Activated naive CD4-positive, alpha-beta T cell treated with anti-CD3 and anti-CD28 coated beads, Interleukin-2, amount 50 U/mL, for 24 hours (primary cell): ENCODE data around the gene CDC42EP1.

Experiments
- H3K27ac Mint-ChIP-seq: one replicate; pipeline ENCODE4 v1.8.0; 2021; ENCODE audit warnings: mild to moderate bottlenecking, mixed read lengths
- H3K27me3 Mint-ChIP-seq: one replicate; pipeline ENCODE4 v1.8.0; 2021; ENCODE audit warnings: mixed read lengths
- H3K36me3 Mint-ChIP-seq: one replicate; pipeline ENCODE4 v1.8.0; 2021; ENCODE audit warnings: mixed read lengths
- H3K4me1 Mint-ChIP-seq: one replicate; pipeline ENCODE4 v1.8.0; 2021; ENCODE audit warnings: mixed read lengths
- H3K4me3 Mint-ChIP-seq: one replicate; pipeline ENCODE4 v1.8.0; 2021; ENCODE audit warnings: mild to moderate bottlenecking, mixed read lengths
- H3K9me3 Mint-ChIP-seq: one replicate; pipeline ENCODE4 v1.8.0; 2021; ENCODE audit warnings: mixed read lengths

The CDC42EP1 gene

DNA sequence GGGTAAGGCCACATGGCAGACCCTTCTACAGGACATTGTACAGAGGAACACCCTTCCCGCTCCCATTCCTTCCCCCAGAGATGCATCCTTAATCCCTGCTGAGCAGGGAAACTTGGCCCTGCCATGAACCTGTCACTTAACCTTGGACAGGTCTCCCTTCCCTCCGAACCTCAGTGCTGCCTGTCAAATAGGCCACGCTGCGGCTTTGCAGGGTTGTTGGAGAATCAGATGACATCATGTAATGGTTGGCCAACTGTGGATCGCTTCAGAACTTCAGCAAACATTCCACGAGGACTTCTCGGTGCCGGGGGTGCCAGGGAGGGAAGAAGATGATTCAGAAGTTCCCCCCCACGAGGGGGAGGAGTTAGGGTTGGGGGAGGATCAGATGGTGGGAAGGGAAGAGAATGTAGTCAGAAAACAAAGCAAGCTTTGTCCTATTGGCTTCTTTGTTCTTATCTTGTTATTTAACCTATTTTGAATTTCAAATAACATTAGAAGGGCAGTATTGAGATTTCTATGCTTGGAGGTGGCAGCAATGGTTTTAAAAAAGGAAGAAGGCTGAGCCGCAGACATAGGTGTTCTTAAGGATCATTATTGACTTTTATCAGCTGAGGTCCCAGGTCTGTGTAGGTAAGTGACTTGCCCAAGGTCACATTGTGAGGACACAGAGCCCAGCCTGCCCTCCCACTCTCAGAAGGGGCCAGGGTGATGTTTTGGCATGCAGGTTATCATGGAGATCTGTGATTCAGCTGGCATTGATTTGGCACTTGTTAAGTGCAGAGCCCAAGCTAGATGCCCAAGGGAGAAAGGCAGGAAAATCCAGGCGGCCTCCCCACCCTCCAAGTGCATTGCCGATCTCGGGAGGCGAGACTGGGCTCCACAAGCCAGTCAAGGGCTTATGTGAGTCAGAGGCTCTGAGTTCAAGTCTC, 3.1 kb downstream of the CDC42EP1 start:
- peaks cover 19% of the 10 kb centered on the region for H3K27me3 Mint-ChIP-seq
- H3K4me3 Mint-ChIP-seq: no peak overlapping the region
- peak overlapping the region; percentile 65 for H3K27ac Mint-ChIP-seq
- no peaks in the 10 kb centered on the region for H3K36me3 Mint-ChIP-seq
- H3K4me1 Mint-ChIP-seq: peaks cover 34% of the 10 kb centered on the region
- H3K9me3 Mint-ChIP-seq: no peaks in the 10 kb centered on the region

- Mint-ChIP-seq H3K27me3 (peaks cover 19% of the 10 kb centered on the region), H3K27ac (peak overlapping the region; percentile 55), H3K36me3 (no peaks in the 10 kb centered on the region), H3K9me3 (no peaks in the 10 kb centered on the region), H3K4me3 (no peak overlapping the region), H3K4me1 (peaks cover 34% of the 10 kb centered on the region)
Observed at GRCh38 chr22:37564111-37564711, 3.9 kb downstream of the CDC42EP1 start.

DNA sequence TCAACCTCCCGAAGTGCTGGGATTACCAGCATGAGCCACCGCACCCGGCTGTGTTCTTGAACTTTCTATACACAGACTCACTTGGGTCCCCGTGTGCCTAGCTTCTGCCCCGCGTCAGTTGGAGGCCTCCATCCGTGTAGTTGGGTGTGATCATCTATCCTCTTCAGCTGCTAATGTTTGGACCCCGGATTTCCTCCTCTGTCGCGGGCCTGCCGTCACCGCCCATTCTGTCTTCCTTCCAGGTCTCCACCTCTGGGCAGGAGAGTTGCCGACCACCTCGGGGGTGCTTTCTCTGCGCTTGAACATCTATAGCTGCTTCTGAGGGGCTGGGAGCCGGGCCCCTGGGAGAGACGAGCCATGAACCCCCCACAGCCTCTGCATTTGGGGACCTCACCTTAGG, 5.5 kb downstream of the CDC42EP1 start:
- no peaks in the 10 kb centered on the region for H3K36me3 Mint-ChIP-seq
- H3K4me3 Mint-ChIP-seq: no peak overlapping the region
- H3K27ac Mint-ChIP-seq: peak overlapping the region; percentile 35
- peaks cover 16% of the 10 kb centered on the region for H3K27me3 Mint-ChIP-seq
- no peaks in the 10 kb centered on the region for H3K9me3 Mint-ChIP-seq
- H3K4me1 Mint-ChIP-seq: peaks cover 34% of the 10 kb centered on the region

DNA sequence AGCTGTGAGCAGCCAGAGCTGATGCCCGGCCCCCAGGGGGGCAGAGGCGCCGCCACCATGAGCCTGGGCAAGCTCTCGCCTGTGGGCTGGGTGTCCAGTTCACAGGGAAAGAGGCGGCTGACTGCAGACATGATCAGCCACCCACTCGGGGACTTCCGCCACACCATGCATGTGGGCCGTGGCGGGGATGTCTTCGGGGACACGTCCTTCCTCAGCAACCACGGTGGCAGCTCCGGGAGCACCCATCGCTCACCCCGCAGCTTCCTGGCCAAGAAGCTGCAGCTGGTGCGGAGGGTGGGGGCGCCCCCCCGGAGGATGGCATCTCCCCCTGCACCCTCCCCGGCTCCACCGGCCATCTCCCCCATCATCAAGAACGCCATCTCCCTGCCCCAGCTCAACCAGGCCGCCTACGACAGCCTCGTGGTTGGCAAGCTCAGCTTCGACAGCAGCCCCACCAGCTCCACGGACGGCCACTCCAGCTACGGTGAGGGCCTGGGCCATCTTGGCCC, 6.1 kb downstream of the CDC42EP1 start:
- H3K36me3 Mint-ChIP-seq: no peaks in the 10 kb centered on the region
- peaks cover 14% of the 10 kb centered on the region for H3K27me3 Mint-ChIP-seq
- peaks cover 31% of the 10 kb centered on the region for H3K4me1 Mint-ChIP-seq
- H3K4me3 Mint-ChIP-seq: no peak overlapping the region
- H3K9me3 Mint-ChIP-seq: no peaks in the 10 kb centered on the region
- no peak overlapping the region for H3K27ac Mint-ChIP-seq

- Mint-ChIP-seq H3K9me3 (no peaks in the 10 kb centered on the region), H3K4me1 (peaks cover 25% of the 10 kb centered on the region), H3K27me3 (peaks cover 9% of the 10 kb centered on the region)
Observed at GRCh38 chr22:37566903-37567798, 6.9 kb downstream of the CDC42EP1 start.

DNA sequence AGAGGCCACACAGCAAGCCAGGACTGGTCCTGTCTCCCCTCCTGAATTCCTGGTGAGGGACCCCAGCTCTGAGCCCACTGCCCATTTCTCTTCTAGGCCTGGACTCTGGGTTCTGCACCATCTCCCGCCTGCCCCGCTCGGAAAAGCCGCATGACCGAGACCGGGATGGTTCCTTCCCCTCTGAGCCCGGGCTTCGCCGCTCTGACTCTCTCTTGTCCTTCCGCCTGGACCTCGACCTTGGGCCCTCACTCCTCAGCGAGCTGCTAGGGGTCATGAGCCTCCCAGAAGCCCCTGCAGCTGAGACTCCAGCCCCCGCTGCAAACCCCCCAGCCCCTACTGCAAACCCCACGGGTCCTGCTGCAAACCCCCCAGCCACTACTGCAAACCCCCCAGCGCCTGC, 7.7 kb downstream of the CDC42EP1 start:
- H3K4me1 Mint-ChIP-seq: peaks cover 21% of the 10 kb centered on the region
- no peak overlapping the region for H3K4me3 Mint-ChIP-seq
- peaks cover 6% of the 10 kb centered on the region for H3K27me3 Mint-ChIP-seq
- no peaks in the 10 kb centered on the region for H3K9me3 Mint-ChIP-seq
- H3K27ac Mint-ChIP-seq: no peak overlapping the region
- H3K36me3 Mint-ChIP-seq: no peaks in the 10 kb centered on the region

More at GRCh38 chr22:37566903-37567798, 6.9 kb downstream of the CDC42EP1 start:
- Mint-ChIP-seq H3K36me3 (no peaks in the 10 kb centered on the region), H3K4me3 (peak overlapping the region; percentile 51), H3K27ac (no peak overlapping the region)

DNA sequence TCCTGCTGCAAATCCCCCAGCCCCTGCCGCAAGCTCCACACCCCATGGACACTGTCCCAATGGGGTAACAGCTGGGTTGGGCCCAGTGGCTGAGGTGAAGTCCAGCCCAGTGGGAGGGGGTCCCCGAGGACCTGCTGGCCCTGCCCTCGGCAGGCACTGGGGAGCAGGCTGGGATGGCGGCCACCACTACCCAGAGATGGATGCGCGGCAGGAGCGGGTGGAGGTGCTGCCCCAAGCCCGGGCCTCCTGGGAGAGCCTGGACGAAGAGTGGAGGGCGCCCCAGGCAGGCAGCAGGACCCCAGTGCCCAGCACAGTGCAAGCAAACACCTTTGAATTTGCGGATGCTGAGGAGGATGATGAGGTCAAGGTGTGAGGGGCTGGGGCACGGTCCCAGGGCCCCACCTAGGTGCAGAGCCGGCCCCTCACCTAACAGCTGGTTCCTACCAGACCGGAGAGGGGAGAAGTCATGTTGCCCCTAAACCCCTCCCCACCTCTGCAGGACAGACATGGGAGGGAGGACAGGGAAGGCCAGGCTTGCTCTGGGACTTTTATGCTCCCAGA, 8.2 kb downstream of the CDC42EP1 start:
- H3K4me3 Mint-ChIP-seq: no peak overlapping the region
- H3K36me3 Mint-ChIP-seq: no peaks in the 10 kb centered on the region
- H3K9me3 Mint-ChIP-seq: no peaks in the 10 kb centered on the region
- no peak overlapping the region for H3K27ac Mint-ChIP-seq
- H3K27me3 Mint-ChIP-seq: peaks cover under 1% of the 10 kb centered on the region
- H3K4me1 Mint-ChIP-seq: peaks cover 17% of the 10 kb centered on the region

- Mint-ChIP-seq H3K9me3 (no peaks in the 10 kb centered on the region), H3K27me3 (no peaks in the 10 kb centered on the region), H3K4me3 (no peak overlapping the region), H3K4me1 (peaks cover 17% of the 10 kb centered on the region), H3K27ac (no peak overlapping the region), H3K36me3 (no peaks in the 10 kb centered on the region)
Observed at GRCh38 chr22:37569009-37569920, 9.0 kb downstream of the CDC42EP1 start.

GRCh38 chr22:37569921-37570660, 9.8 kb downstream of the CDC42EP1 start:
- no peak overlapping the region for H3K27ac Mint-ChIP-seq
- H3K4me3 Mint-ChIP-seq: no peak overlapping the region
- H3K36me3 Mint-ChIP-seq: no peaks in the 10 kb centered on the region
- no peaks in the 10 kb centered on the region for H3K9me3 Mint-ChIP-seq
- no peaks in the 10 kb centered on the region for H3K27me3 Mint-ChIP-seq
- peaks cover 17% of the 10 kb centered on the region for H3K4me1 Mint-ChIP-seq

DNA sequence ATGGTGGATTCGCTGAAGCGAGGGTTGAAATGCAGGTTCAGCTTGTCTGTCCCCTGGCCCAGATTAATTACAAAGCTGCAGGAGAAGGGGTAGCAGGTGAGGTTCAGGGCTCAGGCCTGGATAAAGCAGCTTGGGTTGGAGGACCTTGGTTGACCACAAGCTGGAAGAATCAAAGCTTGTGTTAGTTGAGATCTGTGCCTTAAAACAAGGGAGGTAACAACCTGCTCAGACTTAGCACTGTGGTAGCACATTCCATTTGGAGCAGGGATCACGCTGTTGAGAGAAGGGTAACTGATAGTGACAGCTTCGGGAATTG, 10.3 kb downstream of the CDC42EP1 start:
- no peak overlapping the region for H3K27ac Mint-ChIP-seq
- H3K4me1 Mint-ChIP-seq: peaks cover 17% of the 10 kb centered on the region
- H3K9me3 Mint-ChIP-seq: no peaks in the 10 kb centered on the region
- no peaks in the 10 kb centered on the region for H3K27me3 Mint-ChIP-seq
- no peak overlapping the region for H3K4me3 Mint-ChIP-seq
- no peaks in the 10 kb centered on the region for H3K36me3 Mint-ChIP-seq

GRCh38 chr22:37571258-37571991, 11.1 kb downstream of the CDC42EP1 start:
- H3K27me3 Mint-ChIP-seq: no peaks in the 10 kb centered on the region
- peak overlapping the region; percentile 12 for H3K27ac Mint-ChIP-seq
- no peaks in the 10 kb centered on the region for H3K36me3 Mint-ChIP-seq
- H3K4me3 Mint-ChIP-seq: no peak overlapping the region
- H3K9me3 Mint-ChIP-seq: no peaks in the 10 kb centered on the region
- H3K4me1 Mint-ChIP-seq: peaks cover 13% of the 10 kb centered on the region

DNA sequence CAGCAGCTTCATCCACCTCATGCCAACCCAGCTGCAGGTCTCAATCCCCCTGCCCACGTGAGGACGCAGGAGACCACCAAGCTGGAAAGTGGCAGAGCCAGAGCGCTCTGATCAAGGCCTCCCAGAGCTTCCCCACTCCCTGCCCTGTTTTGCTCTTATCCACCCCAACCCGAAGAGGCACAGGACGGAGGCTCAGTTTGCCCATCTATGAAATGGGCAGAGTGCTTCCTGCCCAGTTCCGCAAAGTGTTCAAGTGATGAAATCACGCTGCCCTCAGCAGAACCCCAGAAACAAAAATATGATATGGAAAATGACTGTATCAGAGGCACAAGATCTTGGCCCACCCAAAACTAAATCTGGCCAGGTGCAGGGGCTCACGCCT, 11.7 kb downstream of the CDC42EP1 start:
- Mint-ChIP-seq H3K9me3 (no peaks in the 10 kb centered on the region), H3K4me3 (no peak overlapping the region), H3K27me3 (no peaks in the 10 kb centered on the region), H3K27ac (no peak overlapping the region), H3K36me3 (no peaks in the 10 kb centered on the region), H3K4me1 (peaks cover 7% of the 10 kb centered on the region)

DNA sequence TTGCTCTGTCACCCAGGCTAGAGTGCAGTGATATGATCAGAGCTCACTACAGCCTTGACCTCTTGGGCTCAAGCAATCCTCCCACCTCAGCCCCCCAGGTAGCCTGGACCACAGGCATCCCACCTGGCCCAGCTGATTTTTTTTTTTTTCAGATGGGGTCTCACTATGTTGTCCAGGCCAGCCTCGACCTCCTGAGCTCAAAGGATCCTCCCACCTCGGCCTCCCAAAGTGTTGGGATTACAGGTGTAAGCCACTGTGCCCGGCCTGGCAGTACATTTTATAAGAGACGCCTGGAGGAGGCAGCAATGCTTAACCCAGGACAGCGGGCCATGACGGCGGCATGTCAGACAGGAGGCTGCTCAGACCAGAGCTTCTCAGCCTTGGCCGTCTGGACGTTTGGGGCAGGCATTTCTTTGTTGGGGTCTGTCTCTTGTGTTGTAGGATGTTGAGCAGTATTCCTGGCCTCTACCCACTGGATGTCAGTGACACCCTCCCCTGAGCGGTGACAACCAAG, 15.3 kb downstream of the CDC42EP1 start:
- Mint-ChIP-seq H3K27me3 (no peaks in the 10 kb centered on the region), H3K4me1 (peaks cover 9% of the 10 kb centered on the region), H3K4me3 (no peak overlapping the region), H3K27ac (no peak overlapping the region), H3K36me3 (no peaks in the 10 kb centered on the region), H3K9me3 (no peaks in the 10 kb centered on the region)
